GM18508 (cell line): ENCODE data around the gene ZRANB3.
"Not testable (repeated sequence)": the region's sequence is repeated elsewhere in the genome, so short reads cannot be mapped to it uniquely, and the experiment has no call there.

Source experiments
- ATAC-seq: cut with Tn5 transposase; IDR thresholded peaks from one replicate; pipeline ENCODE4 v1.9.1; 2021; ENCODE audit warnings: moderate number of reproducible peaks; ENCODE audit not compliant: insufficient read depth, unreplicated experiment

ZRANB3 gene

DNA sequence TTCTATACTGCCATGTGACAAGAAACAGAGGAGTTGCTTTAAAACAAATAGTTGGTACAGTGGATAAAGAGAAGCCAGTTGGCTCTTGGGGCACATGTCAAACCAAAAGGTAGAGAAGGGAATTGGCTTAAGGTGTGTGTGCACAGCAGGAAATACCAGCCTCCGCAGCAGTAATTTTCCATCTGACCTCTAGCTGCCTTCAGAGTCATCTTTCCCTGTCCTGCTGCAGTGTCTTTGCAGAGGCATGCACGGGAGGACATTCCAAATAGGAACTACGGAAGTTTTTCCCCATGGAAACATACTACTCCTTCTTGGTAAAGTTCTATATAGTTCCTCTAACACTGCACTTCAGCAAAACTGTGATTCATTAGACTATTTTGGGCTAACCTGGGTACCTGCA is 379.4 kb downstream of the ZRANB3 start:
- no peak for ATAC-seq

DNA sequence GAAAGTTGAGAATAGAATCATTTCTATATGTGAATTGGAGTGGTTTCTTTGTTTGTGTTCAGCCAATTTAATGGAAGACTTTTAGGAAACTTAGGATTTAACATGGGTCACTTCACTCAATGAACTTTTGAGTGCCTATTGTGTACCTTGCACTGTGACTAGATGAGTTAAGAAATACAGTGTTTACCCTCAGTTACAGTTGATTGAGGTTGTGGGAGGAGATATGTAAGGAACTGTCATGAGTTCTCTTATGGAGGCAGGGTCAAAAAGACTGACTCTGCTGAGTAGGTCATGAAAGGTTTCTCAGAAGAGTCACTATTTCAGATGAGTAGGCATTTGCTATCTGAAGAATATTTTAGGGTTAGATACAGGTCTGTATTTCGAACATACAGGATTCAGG is 380.3 kb downstream of the ZRANB3 start:
- no peak for ATAC-seq

DNA sequence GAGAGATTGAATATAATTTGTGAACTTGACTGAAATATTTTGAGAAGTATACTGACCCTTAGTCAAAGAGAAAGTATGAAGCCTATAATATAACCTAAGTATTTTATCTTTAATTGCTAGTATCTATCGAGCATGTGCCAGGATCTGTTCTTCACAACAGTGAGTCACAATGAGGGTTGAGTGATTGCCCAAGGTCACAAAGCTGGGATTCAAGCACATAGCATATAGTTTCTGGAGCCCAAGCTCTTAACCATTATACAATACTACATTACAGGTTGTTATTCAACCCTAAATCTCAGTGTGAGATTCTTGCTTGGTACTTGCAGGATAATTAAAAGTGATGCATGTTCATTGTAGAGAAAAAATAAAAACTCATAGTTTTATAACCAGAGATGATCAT is 381.8 kb downstream of the ZRANB3 start:
- ATAC-seq, result no peak

DNA sequence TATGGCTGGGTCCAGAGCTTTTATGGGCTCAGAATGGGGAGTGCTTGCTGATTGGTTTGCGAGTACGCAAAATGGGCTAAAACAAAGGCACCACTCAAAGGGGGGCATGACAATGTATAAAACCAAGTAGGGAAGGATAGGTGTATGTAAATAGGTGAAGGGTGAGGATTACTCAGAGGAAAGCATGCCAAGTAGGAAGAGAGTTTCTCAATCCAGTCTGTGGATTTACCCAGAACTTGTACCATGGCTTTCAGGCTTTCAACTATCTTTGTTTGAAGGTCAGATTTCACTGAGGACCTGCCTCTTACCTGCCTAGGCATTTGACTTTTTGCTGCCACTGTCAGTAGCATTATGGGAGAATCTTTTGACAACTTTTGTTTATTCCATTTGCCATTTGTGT is 386.7 kb downstream of the ZRANB3 start:
- ATAC-seq, result no peak

- ATAC-seq, result no peak
Observed at GRCh38 chr2:135142323-135142722, 388.7 kb downstream of the ZRANB3 start.

DNA sequence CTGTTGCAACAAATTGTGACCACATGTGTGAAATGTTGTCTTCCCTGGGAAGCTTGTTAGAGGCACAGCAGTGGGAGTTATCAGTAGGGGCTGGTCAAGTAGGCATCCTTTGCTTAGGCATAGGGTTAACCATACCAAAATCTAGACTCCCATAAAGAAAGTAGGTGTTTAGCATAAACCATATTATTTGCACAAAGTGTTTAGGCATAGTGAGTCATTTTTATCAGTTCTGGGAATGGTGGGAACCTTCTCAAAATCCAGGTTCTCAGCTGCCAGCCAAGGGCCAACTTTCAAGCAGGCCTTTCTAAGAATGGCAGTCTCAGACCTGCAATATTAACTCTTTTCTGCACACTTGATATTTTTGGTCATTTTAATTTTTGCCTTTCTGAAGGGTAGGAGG is 390.4 kb downstream of the ZRANB3 start:
- ATAC-seq, result no peak

DNA sequence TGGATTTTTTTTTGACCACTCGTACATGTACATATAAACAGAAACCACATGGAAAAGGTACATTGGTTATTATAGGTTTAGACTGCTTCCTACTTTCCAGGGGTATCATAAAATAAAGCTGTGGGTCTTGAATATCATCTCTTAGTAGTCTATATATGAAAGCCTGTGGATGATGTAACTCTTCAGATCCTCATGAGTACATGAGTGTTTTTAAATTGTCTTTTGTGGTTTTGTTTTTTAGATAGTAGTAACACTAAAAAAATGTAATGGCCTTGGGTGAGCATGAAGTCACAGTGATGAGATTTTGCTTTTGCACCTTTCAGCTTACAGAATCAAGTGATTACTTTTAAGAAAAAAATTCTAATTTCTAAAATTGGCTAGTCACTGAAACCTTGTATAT is 398.7 kb downstream of the ZRANB3 start:
- ATAC-seq, result no peak

- ATAC-seq, result no peak
Observed at GRCh38 chr2:135130751-135131150, 400.3 kb downstream of the ZRANB3 start.

DNA sequence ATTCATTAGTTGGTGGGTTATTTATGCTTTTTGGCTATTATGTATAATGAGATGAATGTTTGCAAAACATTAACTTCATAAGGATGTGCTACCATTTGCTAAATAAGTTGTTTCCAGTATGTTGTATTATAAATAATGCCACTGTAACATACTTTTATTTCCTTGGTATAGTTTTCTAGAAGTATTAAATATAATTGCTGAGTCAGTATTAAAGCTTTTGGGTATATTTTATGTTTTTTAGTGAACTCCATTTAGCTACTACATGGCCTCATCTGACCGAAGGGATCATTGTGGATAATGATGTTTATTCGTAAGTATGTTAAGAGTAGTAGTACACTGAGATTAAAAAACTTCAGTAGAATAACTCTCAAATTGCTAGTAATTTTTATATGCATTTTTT is 405.1 kb downstream of the ZRANB3 start:
- no peak for ATAC-seq

- no peak for ATAC-seq
Observed at GRCh38 chr2:135124924-135125886, 405.8 kb downstream of the ZRANB3 start.

DNA sequence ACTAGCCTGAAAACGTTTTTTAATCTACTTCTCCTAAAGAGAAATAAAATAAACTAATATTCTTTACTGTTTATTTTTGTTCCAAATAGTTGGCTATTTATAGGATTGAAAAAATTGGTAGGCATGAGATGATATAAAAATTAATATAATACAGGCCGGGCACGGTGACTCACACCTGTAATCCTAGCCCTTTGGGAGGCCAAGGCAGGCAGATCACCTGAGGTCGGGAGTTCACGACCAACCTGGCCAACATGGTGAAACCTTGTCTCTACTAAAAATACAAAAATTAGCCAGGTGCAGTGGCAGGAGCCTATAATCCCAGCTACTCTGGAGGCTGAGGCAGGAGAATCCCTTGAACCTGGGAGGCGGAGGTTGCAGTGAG is 409.4 kb downstream of the ZRANB3 start:
- not testable (repeated sequence) for ATAC-seq

DNA sequence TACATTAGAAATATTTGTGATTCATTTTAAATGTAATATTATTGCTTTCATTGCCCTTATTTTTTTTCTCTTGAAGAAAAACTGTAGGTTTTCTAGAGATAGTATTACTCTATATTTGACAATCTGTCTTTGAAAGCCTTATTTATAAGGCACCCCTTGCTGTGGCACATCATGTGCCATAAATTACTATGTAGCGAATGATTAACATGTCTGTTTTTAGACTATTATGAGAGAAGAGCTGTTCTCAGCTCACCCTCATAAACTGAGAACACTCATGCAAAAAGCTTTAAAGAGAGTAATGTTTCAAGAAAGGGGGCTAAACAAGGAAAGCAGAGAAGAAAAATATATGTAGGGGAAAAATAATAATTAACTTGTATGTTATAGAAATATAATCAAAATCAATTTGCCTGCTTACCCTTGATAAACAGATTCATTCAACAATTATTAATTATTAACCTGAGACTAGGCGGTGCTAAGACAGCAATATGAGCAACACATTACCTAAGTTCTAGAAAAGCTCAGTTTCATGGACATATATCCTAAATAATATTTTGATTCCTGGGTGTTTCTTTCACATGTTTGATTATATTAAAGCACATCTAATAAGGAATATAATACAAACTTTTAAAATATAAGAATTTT is 409.9 kb downstream of the ZRANB3 start:
- ATAC-seq, result no peak

- ATAC-seq, result no peak
Observed at GRCh38 chr2:135119582-135119981, 411.4 kb downstream of the ZRANB3 start.

- ATAC-seq, result no peak
Observed at GRCh38 chr2:135113322-135113721, 417.7 kb downstream of the ZRANB3 start.

DNA sequence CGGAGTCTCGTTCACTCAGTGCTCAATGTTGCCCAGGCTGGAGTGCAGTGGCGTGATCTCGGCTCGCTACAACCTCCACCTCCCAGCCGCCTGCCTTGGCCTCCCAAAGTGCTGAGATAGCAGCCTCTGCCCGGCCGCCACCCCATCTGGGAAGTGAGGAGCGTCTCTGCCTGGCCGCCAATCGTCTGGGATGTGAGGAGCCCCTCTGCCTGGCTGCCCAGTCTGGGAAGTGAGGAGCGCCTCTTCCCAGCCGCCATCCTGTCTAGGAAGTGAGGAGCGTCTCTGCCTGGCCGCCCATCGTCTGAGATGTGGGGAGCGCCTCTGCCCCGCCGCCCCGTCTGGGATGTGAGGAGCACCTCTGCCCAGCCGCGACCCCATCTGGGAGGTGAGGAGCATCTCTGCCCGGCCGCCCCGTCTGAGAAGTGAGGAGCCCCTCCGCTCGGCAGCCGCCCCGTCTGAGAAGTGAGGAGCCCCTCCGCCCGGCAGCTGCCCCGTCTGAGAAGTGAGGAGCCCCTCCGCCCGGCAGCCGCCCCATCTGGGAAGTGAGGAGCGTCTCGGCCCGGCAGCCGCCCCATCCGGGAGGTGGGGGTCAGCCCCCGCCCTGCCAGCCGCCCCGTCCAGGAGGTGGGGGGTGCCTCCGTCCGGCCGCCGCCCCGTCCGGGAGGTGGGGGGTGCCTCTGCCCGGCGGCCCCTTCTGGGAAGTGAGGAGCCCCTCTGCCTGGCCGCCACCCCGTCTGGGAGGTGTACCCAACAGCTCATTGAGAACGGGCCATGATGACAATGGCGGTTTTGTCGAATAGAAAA is 425.3 kb downstream of the ZRANB3 start:
- ATAC-seq, result not testable (repeated sequence)

- no peak for ATAC-seq
Observed at GRCh38 chr2:135103843-135104242, 427.2 kb downstream of the ZRANB3 start.

DNA sequence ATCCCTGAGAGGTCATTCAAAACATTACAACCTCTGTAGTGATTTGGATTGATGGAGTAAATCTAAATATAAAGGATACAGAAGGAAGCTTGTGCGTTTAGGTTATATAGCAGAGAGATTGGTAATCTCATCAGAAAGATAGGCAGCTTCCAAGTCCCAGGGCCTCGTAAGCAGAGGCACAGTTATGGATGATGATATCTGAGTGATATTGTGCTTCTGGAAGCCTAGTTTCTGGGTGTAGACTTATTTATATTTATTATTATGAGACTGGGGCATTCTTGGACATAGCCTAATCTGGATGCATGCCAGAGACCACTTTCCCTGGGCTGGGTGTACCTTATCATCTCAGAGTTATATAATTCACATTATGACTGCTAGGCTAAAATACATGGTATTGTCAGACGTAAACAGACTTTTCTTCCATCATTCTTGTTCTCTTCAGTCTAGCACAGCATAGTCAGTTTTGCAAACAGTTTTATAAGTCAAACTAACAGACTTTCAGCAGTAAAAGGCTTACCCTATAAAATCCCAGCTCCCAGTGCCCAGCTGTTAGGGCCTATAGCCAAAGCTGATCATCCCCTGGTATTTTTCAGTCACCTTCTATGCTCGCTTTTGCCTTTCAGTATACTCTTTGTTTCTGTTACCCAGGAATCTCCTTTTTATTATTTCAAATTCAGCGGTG is 431.1 kb downstream of the ZRANB3 start:
- ATAC-seq, result no peak

DNA sequence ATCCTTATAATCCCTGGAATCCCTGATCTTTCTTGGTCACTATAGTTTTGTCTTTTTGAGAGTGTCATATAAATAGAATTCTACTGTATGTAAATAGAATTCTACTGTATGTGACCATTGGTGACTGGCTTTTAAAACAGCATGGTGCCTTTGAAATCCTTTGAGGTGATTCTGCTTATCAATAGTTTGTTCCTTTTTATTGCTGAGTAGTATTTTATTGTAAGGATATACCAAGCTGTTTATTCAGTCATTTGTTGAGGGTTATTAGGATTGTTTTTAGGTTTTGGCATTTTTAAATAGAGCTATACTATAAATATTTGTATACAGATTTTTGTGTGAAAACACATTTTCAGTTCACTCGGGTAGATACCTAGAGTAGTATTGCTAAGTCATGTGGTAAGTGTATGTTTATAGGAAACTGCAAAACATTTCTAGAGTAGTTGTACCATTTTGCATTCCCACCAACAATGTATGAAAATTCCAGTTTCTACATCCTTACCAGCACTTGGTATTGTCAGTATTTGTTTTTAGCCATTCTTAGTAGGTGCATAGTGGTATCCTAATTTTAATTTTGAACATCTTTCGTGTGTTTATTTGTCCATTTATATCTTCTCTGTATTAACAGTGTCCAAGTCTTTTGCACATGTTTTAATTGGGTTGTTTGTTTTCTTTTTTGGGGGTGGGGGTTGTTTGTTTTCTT is 433.3 kb downstream of the ZRANB3 start:
- ATAC-seq, result no peak

GRCh38 chr2:135096665-135097446 is 434.2 kb downstream of the ZRANB3 start:
- ATAC-seq, result no peak
